ENCODE data around the gene NFIC.

NFIC gene

DNA sequence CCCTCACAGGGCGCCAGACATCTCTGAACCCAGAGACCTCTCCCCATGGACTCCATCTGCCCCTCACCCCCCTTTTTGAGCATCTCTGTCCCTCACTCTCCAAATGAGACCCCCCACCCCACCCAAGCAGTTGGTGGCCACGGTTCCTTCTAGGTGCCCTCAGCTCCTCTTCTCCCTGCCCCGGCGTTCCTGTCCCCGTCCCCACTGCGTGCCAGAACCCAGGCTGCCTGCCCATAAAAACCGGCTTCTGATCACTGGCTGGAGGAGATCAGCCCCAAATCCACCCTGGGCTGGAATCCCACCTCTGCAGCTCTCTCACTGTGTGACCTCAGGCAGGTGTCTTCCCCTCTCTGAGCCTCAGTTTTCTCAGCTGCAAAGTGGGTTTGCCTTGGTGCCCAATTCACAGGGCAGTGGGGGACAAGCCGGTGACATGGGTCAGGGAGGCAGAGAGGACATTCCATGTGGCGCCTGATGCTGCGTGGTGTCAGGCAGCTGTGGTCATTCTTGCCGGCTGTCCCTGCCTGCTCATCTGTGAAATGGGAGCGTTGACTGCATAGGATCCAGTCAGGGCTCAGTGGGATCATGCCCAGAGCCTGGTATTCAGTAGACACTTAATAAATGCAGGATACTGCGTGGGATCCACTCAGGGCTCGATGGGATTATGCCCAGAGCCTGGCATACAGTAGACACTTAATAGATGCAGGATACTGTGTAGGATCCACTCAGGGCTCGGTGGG, 88.4 kb downstream of the NFIC start:
- DNase-seq (ENCODE audit: low spot score) = no peak

DNA sequence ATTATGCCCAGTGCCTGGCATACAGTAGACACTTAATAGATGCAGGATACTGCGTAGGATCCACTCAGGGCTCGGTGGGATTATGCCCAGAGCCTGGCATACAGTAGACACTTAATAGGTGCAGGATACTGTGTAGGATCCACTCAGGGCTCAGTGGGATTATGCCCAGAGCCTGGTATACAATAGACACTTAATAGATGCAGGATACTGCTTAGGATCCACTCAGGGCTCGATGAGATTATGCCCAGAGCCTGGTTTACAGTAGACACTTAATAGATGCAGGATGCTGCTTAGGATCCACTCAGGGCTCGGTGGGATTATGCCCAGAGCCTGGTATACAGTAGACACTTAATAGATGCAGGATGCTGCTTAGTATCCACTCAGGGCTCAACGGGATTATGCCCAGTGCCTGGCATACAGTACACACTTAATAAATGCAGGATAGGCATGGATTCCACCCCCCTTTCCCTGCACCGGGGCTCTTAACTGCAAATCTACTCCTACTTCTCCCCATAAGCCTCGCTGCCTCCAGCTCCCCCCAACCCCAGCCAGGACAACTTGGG, 89.1 kb downstream of the NFIC start:
- DNase-seq (ENCODE audit: low spot score) = no peak

DNA sequence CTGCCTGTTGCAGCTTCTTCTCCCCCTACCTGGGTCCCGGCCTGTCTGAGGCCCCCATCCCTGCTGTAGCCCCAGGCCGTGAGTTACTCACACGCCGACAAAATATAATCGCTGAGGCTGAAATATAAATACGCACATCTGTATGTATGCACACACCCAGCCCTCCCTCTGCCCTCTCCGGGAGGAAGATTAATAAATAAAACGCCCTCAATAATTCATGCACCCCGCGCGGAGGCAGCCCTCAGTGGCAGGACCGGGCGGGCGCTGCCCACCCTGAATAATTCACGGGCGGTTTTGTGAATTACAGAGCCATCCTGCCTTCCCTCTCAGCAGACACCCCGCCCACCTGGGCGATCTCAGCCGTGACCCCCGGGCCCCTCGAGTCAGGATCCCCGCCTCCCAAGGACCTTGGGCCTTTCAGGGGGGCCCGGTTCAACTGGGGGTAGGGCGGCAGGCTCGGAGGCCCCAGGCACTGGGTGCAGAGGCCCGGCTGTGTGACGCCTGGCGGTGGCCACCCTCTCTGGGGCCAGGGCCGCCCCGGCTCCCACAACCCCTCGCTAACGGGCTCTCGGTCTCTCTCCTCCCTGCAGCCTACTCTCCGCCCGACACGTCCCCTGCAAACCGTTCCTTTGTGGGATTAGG, 89.7 kb downstream of the NFIC start:
- no peak for DNase-seq (ENCODE audit: low spot score)

DNA sequence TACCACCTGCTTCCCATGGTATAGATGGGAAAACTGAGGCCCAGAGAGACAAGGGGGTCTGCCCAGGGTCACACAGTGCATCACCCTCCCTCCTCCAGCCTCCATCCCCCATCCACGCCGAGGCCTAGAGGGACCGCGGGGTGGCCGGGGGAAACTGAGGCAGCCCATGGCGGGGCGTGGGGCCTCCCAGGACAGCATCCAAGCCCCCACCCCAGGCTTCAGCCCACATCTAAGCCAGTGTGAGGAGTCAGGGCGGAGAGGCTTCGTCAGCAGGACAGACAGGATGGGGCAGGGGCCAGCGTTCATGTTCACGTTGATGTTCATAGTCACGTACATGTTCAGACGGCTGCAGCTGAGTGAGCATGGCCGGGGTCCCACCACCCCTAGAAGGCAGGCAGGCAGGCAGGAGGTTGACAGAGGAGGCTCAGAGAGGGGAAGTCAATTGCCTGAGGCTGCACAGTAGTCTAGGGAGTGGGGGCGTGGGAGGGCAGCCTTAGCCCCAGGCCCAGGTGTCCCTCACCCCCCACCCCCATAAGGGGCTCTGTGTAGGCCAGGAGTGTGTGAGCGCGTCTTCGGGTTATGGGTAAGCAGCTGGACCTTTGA, 90.6 kb downstream of the NFIC start:
- DNase-seq (ENCODE audit: low spot score) = no peak

DNA sequence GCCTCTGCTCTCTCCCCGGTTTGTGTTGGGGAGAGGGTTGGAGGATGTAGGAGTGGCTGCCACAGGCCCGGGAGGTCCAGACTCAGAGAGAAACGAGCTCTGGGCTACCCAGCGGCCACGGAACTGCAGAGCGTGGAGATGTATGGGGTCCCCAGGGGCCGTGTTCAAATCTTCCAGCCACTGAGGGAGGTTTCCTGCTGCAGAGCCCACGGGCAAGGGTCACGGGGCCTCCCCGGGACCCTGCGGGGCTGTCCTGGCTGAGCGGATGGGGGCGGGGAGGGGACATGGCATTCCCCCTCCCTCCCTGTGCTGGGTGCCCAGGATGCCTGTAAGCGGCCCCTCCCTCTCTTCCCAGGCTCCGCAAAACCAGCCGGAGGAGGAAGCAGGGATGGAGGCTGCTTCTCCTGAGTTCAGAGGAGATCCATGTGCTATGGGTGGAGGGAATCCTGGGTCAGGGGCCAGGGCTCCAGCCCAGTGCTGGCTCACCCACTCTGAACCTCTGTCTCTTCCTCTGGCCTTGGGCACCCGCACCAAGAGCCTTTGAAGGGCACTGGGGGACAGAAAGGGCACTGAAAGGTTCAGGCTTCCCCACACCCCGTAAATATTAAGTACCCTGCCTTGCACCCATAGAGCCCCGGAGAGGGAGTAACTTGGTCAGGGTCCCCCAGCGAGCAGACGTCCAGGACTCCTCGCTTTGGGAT, 91.3 kb downstream of the NFIC start:
- no peak for DNase-seq (ENCODE audit: low spot score)

DNA sequence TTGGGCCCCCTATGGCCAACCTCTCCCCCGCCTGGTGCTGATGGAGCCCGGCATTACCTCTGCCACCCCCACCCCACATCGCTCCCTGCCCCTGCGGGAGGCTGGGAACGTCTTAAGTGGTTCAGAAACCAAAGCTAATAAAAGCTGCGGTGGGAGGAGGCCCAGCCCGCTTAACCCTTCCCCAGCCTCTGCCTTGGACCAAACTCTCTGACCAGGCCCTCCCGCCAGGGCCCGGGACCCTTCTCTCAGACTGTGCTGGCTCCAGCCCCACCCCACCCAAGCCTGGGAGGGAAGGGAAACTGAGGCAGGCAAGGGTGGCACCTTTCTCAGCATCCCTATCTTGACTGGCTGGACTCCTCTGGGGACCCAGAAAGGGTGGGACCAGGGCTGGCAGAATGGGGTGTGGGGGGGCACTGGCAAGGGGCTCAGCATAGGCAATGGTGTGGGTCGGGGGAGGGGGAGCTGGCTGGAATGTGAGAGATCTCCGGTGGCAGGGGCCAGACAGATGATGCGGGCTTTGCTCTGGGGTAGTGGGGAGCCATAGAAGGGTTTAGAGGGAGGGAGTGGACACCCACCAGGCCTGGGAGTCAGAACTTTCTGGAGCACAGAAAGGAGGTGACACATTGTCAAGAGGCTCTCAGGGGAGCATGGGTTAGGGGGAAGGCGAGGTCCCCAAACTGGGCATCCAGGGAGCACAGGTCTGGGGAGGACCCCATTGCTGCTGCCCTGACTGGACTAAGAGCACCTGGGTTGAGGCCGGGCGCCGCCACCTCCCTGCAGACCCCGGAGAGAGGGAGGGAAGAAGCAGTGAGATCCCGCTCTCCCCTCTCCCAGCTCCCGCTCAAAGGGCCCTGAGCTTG, 92.1 kb downstream of the NFIC start:
- DNase-seq (ENCODE audit: low spot score) = no peak

DNA sequence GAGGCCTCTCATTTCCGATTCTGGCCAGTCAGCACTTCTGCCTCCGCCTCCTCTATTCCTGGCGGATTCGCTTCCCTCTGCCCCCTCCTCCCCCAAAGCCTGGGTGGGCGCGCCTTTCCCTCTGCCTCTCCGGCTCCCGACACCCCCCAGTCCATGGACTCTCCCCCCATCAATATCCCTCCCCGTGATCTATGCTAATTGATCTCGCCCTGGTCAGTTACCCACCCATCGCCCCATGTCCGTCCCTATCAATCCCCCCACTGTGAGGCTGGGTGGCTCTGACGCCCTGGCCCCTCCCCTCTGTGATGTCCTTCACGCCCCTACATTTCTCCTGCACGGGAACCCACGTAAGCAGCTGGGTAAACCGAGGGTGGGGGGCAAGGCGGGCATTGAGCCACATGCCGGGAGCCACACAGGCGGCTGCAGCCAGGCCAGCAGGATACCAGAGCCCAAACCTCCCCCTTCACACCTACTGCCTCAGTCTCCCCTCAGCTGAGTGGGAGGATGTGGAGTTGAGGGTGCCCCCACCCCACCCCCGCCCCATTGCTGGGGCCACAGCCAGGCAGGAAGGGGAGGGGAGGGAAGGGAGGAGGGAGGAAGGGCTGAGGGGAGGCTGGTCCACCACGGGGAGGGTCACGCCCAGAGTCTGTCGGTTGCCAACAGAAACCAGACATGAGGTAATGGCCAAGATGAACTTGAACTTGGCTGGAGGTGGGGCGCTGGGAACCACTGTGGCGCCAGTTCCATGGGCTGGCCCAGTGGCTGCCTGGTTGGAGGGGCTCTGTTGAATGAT, 92.9 kb downstream of the NFIC start:
- DNase-seq (ENCODE audit: low spot score) = peak; percentile 91

DNA sequence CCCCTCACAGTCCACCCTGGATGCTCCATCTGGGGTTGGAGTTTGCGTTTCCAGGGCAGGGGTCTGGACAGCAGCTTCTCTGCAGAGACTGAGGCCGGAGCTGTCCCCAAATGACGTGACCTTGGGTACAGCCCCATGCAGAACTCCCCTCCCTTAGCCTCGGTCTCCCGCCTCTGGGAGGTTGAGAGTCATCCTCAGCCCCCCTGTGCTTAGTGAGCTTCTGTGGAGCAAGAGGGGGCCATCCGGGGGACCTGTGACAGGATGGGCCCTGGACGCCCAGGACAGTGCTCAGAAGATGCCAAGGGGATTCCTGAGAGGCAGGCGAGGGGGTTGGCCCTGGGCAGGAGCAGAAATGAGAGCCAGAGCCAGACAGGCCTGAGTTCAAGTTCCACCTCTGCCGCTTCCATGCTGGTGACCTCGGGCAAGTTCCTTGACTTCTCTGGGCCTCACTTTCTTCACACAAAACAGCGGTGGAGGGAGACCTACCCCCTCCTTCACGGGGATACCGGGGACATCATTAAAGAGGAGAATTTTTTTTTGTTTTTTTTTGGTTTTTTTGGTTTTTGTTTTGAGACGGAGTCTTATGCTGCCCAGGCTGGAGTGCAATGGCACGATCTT, 93.7 kb downstream of the NFIC start:
- no peak for DNase-seq (ENCODE audit: low spot score)

DNA sequence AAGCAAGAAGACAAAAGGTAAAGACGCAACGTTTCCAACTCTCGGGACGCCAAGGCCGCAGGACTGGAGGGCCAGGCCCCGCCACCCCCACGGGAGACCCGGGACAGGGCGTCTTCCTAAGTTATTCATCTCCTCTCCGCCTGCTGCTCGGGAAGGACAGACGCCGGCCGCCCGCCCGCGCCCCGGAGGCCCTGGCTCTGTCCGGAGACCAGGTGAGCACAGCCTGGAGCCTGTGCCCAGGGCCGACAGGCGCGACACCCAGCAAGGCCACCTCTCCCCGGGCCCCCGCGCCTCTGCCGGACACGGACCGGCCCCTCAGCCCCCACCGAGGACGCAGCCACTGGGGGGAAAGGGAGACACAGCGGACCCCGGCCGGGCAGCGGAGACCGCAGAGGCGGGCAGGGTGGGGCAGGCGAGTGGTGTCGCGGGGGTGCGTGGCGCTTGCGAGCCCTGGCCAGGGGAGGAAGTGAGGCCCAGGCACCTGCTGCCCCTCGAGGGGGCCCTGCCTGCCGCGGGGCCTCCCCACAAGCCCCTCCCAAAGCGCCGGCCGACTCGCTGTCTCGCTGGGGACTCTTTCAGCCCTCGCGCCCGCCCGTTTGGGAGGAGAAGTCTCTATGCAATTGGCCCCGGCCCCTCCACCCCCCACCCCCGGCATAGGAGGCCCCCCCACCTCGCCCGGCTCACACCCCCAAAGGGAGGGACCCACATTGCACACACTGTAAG, 96.8 kb downstream of the NFIC start:
- no peak for DNase-seq (ENCODE audit: low spot score)

DNA sequence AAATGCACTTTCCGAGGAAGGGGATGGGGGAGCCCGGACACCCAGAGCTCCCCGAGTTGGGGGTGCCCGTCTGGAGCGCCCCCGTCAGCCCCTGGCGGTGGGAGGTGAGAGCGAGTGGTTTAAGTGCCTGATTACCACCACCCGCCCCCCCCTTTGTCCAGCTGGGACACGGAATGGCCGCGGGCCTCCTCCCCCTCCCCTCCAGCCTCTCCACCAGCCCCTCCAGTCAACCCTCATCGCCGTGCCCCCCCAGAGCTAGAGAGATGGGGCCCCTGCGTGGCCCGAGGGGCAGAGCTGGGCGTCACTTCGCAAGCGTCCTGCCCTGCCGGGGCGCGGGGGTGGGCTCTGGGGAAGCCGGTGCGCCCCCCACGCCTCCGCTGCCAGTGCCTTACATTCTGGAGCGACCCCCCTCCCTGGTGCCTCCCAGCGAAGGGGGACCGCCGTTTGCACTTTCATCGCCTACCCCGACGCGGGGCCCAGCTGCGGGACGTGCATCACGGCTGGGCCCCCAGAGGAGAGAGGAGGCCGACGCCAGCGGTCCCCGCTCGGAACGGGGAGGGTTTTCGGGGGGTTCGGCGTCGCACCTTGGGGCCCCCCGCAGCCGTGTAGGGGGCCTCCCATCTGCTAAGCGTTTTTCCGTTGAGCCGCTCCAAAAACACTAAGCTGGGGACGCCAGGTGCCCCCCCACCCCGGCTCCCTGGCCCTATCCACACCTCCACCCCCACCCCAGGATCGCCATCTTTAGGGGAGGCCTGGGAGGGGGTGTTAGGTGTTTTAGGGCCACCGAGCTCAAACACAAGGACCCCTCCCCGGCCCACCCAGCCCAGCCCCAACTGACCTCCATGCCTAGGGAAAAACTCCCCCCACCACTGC, 97.6 kb downstream of the NFIC start:
- DNase-seq (ENCODE audit: low spot score) = no peak

DNA sequence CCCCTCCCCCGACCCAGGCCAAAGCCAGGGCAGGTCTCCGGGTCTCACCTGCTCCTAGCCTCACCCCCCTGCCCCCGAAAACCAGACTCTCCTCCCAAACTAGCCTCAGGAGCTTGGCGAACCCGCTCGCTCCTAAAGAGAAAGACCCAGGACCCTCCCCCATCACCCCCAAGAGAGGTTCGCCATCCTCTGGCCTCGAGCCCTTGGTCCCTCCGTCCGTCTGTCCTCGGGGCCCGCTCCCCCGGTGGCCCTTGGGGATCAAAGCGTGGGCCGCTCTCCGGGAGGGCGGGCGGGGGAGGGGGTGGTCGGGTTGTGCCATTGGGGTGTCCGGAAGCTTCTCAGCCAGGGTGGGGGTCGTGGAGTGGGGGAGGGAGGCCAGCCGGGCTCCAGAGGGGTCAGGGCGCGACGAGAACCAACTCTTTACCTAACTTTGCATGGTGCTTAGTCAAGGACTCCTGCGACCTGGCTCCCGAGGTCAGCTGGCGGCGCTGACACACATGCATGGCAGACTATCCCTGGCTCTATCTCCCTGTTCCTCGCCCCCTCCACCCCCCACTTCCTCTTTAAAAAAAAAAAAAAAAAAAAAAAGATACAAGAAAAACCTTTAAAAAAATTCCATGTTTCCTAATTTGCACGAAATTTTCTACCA, 98.3 kb downstream of the NFIC start:
- DNase-seq (ENCODE audit: low spot score) = no peak

DNA sequence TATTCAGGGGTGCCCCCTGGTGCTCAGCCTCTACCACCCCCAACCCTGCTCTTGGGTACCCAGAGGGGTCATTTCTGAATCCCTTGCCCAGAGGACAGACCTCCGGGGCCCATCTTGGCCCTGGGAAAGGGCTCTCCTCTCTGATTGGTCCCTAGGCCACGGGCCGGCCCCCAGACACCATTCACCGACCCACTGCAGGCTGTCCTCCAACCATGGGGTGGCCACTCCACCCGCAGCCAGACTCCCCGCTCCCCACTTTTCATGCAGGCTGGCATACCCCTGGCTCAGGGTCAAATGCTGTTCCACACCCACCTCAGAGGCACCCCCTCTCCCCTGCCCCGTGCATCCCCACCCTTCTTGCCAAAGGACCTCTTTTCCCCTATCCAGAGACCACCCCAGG, 99.2 kb downstream of the NFIC start:
- DNase-seq (ENCODE audit: low spot score) = no peak

DNA sequence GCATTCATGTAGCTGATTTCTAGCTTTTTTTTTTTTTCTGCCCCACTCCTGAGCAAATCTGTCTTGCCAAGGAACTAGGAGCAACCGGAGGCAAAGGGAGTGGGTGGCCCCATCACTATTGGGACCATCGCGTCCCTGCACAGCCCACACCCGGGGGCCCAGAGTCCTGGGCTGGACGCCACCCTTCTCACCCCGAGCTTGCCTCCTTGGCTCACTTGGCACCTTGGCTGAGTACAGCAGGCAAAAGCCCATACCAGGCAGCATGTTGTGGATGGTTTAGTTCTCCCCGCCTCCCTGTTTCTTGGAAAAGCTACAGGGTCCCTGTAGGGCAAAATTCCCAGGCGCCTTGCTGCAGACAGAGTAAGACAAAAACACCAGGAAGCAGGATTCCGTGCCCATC, 100.3 kb downstream of the NFIC start:
- DNase-seq (ENCODE audit: low spot score) = no peak

DNA sequence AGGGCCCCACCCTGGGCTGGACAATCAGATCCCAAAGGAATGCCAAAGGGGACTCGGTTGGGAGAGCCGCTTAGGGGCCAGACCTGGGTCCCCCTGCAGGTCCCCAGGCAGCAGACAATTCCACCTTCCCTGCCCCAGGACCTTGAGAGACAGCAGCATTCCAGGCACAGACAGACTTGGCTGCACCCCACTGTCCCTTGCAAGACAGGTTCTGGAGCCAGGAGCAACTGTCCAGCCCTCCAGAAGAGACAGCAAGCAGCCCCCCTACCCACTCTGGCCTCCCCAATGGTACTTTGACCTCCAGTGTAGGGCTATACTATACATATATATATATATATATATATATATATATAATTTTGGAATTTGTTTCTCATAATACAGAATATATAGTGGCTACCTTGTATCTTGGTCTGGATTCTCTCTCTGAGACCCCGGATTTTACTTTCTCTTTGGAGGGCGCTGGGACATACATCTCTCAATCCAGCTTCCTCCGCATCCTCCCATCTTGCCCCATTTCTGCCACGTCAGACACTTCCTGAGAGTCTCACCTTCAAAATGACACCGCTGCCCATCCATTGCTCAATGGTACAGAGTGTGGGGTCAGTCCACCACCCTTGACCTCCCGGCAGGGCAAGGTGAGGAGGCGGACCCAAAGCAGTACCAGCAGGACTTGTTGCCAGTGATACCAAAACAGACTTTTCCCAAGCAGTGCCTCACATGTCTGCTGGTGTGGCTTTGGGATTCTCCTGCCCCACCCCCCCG, 101.2 kb downstream of the NFIC start:
- DNase-seq (ENCODE audit: low spot score) = no peak

DNA sequence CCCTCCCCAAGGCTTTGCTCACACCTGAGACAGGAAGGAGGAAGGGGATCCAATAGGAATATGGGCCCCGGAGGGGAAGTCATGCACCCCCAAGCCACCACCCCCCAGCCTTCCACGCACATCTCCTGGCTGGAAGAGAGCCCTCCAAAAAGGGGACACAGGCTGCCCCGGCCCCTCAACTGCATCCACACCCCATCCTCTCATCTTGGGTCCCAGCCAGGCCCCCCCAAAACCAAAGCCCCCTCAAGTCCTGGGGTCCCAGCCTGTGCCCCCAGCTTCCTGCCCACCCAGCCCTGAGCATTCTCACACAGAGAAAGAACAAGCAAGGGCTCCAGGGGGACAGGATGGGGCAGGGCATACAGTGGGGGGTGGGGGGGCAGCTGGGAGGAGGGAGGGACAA, 101.8 kb downstream of the NFIC start:
- no peak for DNase-seq (ENCODE audit: low spot score)

DNA sequence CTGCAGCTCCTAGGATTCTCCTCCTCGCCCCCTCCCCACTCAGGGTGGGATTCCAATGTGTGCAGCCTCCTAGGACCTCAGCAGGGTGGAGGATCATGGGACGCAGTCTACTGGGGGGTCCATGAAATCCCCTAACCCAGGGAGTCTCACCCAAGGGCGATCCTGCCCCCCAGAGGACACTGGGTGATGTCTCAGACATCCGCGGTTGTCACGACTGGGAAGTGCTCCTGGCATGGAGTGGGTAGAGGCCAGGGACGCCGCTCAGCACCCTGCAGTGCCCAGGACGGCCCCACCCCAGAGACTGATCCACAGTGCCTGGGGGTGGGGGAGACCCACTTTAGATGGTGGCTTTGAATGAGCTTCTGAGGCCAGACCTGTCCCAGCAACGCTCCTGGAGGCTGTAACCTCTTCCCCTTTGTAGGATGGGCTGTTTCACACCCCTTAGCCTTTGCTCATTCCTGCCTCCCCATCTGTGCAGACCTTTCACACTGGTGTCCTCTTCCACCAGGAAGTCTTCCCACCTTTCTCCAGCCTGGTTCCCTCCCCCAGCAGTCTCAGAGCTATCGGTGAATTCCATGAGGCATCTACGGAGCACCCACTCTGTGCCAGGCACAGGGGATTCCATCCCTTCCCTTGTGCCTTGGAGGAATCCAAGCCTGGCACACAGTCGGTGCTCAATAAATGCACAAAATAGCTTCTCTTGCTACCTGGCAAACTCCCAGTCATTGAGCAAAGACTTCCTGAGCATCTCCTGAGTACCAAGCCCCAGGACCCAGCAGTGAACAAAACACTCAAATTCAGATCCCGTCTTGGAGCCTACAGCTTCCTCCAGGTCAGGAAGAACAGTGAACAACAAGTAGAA, 103.5 kb downstream of the NFIC start:
- DNase-seq (ENCODE audit: low spot score) = no peak
